ENCODE data around the gene TBC1D16. TPM values are rescaled to one million over a fixed set of nuclear protein-coding genes. Genes with fewer than 3 reads are reported as not detected.
A peak's percentile ranks its signal among the peaks of the same experiment; 100 is the strongest.

The TBC1D16 gene
- total RNA-seq, 2 donors from 2014 or later, result 15.8 to 32.8 TPM

DNA sequence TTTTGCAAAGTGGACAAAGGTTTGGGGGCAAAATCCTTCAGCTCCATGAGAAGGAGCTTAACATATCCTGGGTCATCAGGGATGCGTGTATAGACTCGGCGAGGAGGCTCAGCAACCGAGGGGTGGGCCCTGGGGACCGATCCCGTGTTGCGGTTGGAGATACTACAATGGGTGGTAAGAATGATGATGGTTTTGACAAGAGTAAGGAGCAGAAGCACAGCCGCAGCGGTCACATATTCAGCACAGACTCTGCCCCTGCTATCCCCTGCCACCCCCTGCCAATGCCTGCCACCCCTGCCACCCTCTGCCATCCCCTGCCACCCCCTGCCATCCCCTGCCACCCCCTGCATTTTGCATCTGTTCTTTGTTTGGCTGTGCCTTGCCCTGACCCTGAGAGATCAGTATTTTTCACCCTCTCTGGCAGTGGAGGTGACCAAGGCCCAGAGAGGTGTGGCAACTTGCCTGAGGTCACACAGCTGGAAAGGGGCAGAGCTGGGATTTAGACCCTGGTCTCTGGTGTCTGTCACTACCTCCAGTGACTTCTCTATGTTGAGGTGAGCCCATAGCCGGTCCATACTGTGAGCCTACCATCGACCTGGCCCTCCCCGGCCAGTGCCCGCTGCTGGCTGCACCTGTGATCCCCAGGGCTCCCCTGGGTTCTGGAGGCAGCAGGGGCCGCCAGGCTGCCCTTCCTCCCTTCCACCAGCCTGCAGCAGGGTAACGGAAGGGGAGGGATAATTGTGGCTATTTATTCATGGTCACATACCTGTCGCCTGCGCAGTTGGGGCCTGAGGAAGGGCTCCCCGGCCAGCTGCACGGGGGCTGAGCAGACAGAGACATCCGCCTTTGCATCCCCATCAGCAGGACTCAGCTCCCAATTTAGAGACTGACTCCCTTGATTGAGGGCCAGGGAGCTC, 121.5 kb downstream of the TBC1D16 start:
- no peaks in the 10 kb centered on the region for H3K27me3 Mint-ChIP-seq (ENCODE audit: low read depth)

DNA sequence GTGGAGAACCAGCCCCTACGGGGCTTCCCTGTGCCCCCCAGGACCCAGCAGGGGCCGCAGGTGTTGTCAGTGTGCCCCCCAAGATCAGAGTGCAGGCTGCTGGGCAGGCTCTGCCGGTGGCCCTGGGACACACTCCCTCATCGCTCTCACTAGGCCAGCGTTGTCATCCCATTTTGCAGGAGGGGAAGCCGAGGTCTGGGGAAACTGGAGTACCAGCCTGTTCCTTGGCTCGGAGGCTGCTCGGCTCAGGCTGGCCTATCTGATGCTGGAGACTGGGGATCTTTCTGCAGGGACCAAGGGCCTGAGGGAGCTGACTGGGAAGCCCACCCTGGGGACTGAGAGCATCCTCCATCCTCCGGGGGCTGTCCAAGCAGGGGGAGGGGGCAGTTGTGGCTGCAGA, 122.2 kb downstream of the TBC1D16 start:
- no peak overlapping the region for H3K27ac Mint-ChIP-seq
- H3K4me3 Mint-ChIP-seq, result no peak overlapping the region
- no peaks in the 10 kb centered on the region for H3K36me3 Mint-ChIP-seq (ENCODE audit: insufficient read depth in 2 of 2)
- H3K9me3 Mint-ChIP-seq, result no peaks in the 10 kb centered on the region
- H3K27me3 Mint-ChIP-seq (ENCODE audit: low read depth), result no peaks in the 10 kb centered on the region
- H3K4me1 Mint-ChIP-seq (ENCODE audit: low read depth), result no peaks in the 10 kb centered on the region
- no peak for DNase-seq
- no peak for ATAC-seq (replicated peaks in 1 of 2)

More for the DNA sequence above, 121.5 kb downstream of the TBC1D16 start:
- ATAC-seq (replicated peaks in 1 of 2), result no peak
- H3K27ac Mint-ChIP-seq, result no peak overlapping the region
- H3K9me3 Mint-ChIP-seq, result no peaks in the 10 kb centered on the region
- DNase-seq, result no peak
- H3K36me3 Mint-ChIP-seq (ENCODE audit: insufficient read depth in 2 of 2), result no peaks in the 10 kb centered on the region
- H3K4me3 Mint-ChIP-seq, result no peak overlapping the region
- no peaks in the 10 kb centered on the region for H3K4me1 Mint-ChIP-seq (ENCODE audit: low read depth)

DNA sequence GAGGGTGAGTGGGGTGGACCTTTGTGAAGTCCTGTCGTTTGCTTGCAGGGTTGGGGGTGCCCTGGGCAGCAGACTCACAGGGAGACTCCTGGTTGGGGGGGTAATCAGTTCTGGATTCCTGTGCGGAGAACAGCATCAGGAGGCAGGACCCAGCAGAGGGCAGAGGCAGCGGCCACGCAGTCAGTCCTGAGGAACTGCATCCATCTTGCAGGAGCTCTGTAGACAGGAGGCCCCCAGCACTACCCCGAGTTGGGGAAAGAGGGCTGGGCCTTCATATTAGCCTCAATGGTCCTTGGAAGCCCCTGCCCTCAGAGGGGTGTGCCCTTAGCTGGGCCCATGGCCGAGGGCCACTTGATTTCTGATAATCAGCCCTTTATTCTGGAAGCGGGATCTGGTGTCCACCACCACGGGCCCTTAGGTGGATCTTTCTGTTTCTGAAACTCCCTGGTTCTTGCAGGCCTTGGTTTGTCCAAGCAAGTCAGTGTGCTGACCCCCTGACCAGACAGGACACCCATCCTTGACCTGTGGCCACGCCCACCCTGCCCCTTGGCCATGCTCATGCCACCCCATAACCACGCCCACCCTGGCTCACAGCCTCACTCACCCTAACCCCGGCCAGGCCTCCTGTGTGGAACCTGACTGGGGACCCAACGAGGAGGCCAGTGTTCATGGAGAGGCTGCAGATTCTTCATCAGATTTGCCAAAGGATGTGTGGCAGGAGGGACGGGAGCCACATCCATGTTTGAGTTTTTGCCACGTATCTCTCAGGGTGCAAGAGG, 122.9 kb downstream of the TBC1D16 start:
- no peak for DNase-seq
- H3K4me1 Mint-ChIP-seq (ENCODE audit: low read depth), result no peaks in the 10 kb centered on the region
- no peaks in the 10 kb centered on the region for H3K9me3 Mint-ChIP-seq
- no peaks in the 10 kb centered on the region for H3K36me3 Mint-ChIP-seq (ENCODE audit: insufficient read depth in 2 of 2)
- no peak overlapping the region for H3K27ac Mint-ChIP-seq
- no peaks in the 10 kb centered on the region for H3K27me3 Mint-ChIP-seq (ENCODE audit: low read depth)
- no peak for ATAC-seq (replicated peaks in 1 of 2)
- H3K4me3 Mint-ChIP-seq, result no peak overlapping the region

DNA sequence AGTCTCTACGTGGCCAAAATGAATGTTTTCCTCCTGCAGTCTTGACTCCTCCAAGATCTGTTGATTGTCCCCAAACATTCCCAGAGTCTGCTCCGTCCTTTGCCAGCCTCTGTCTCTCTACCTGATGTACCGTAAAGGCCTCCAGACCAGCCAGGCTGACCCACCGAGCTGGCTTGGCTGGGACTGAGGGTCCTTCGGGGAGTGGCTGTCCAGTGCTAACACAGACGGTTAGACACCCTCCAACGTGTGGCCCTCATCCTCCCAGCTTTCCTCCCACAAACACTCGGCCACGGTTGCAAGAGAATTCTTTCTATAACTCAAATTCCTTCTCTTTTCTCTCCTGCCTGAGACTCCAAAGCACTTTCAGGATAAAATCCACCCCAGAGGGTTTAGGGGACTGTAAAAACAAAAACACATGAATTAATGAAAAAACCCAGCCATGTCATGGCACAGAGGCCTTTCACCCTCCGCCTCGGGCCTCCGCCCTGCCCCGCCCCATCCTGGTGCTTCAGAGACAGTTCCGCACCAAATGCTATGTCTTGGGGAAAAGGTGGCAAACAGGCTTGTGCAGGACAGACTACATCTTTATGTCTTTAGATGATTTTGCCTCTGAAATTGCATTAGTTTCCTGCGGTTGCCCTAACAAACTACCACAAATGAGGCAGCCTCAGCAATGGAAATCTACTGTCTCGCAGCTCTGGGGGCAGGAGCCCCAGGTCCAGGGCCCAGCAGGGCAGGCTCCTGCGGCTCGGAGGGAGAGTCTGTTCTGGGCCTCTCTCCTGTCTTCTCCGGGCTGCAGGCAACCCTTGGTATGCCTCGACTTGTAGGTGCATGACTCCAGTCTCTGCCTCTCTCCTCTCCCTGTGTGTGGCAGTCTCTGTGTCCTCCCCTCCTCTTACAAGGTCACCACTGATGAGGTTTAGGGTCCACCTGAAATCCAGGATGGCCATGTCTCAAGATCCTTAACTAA, 124.0 kb downstream of the TBC1D16 start:
- H3K4me1 Mint-ChIP-seq (ENCODE audit: low read depth), result no peaks in the 10 kb centered on the region
- H3K27ac Mint-ChIP-seq, result no peak overlapping the region

DNA sequence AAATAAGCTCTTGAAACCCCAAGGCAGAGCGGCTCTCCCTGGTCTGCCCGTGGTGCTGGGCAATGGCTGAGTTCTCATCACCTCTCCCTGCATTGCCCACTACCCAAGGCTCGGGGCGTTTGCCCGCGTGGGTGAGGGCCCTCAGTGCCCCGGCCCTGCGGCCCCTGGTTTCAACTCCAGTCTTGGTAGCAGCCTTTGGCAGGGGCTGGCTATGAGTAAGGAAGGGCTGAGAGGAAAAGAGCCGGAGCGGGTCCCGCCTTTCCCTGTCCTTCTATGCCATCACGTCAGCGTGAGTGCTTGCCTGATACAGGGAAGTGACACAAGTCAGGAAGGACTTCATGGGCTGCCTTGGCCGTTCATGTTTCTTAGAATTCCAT, 124.7 kb downstream of the TBC1D16 start:
- Mint-ChIP-seq H3K27me3 (ENCODE audit: low read depth) (no peaks in the 10 kb centered on the region), H3K36me3 (ENCODE audit: insufficient read depth in 2 of 2) (no peaks in the 10 kb centered on the region), H3K27ac (no peak overlapping the region), H3K4me3 (no peak overlapping the region), H3K9me3 (no peaks in the 10 kb centered on the region), H3K4me1 (ENCODE audit: low read depth) (no peaks in the 10 kb centered on the region)
- ATAC-seq (replicated peaks in 1 of 2) (no peak), DNase-seq (no peak)

More for the DNA sequence above, 124.0 kb downstream of the TBC1D16 start:
- H3K9me3 Mint-ChIP-seq, result no peaks in the 10 kb centered on the region
- no peaks in the 10 kb centered on the region for H3K36me3 Mint-ChIP-seq (ENCODE audit: insufficient read depth in 2 of 2)
- DNase-seq (no peak), ATAC-seq (replicated peaks in 1 of 2) (no peak)
- no peaks in the 10 kb centered on the region for H3K27me3 Mint-ChIP-seq (ENCODE audit: low read depth)
- no peak overlapping the region for H3K4me3 Mint-ChIP-seq

DNA sequence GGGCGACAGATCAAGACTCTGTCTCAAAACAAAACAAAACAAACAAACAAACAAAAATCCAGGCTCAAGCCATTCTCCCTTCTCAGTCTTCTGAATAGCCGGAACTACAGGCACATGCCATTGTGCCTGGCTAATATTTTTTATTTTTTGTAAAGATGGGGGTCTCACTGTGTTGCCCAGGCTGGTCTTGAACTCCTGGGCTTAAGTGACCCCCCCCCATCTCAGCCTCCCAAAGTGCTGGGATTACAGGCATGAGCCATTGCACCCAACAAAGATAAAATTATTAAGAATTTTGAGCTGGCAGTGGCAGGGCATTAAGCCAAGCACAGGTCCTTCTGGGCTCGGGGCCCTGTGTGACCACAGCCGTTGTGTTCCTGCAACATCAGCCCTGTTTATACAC, 126.6 kb downstream of the TBC1D16 start:
- H3K4me1 Mint-ChIP-seq (ENCODE audit: low read depth), result no peaks in the 10 kb centered on the region

DNA sequence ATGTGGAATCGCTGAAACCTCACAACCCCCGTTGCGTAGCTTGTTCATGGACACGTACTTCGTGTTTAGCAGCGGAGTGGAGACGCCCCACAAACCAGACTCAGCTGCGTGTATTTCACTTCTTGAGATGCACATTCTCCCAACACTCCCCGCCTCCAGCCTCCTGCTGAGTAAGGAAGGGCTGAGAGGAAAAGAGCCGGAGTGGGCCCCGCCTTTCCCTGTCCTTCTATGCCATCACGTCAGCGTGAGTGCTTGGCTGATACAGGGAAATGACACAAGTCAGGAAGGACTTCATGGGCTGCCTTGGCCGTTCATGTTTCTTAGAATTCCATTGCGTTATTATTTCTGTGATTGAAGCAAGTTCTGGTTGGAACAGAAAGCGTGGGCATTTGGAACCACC, 127.8 kb downstream of the TBC1D16 start:
- Mint-ChIP-seq H3K4me1 (ENCODE audit: low read depth) (no peaks in the 10 kb centered on the region), H3K9me3 (no peaks in the 10 kb centered on the region), H3K36me3 (ENCODE audit: insufficient read depth in 2 of 2) (no peaks in the 10 kb centered on the region), H3K4me3 (no peak overlapping the region), H3K27ac (no peak overlapping the region), H3K27me3 (ENCODE audit: low read depth) (peaks cover 6% of the 10 kb centered on the region)
- ATAC-seq (replicated peaks in 1 of 2) (no peak), DNase-seq (no peak)

More for the DNA sequence above, 126.6 kb downstream of the TBC1D16 start:
- ATAC-seq (replicated peaks in 1 of 2) (no peak), DNase-seq (no peak)
- no peaks in the 10 kb centered on the region for H3K27me3 Mint-ChIP-seq (ENCODE audit: low read depth)
- H3K4me3 Mint-ChIP-seq, result no peak overlapping the region
- no peaks in the 10 kb centered on the region for H3K9me3 Mint-ChIP-seq
- H3K27ac Mint-ChIP-seq, result no peak overlapping the region
- no peaks in the 10 kb centered on the region for H3K36me3 Mint-ChIP-seq (ENCODE audit: insufficient read depth in 2 of 2)

DNA sequence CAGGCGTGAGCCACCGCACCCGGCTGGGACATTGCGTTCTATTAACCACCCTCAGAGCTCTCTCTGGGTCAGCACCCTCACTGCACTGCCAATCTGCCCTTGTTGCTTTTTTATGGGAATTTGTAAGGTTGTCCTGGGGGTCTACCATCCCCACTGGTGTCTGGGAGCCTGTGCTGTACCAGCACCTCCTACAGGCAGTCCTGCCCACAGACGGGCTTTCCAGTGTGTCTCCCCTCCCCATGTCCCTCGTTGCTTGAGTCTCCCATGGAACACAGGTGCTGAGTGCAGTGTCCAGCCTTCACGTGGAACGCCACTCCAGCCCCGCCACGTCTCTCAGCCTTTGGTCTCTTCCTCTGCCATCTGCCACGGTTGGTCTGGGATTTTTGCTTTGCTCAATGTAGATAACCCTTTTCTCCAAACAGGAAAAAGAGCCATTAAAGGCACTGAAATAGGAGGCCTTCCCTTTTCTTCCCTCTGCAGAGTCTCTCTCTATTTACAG, 128.4 kb downstream of the TBC1D16 start:
- Mint-ChIP-seq H3K4me3 (no peak overlapping the region), H3K27ac (no peak overlapping the region), H3K36me3 (ENCODE audit: insufficient read depth in 2 of 2) (no peaks in the 10 kb centered on the region), H3K27me3 (ENCODE audit: low read depth) (peaks cover 12% of the 10 kb centered on the region), H3K4me1 (ENCODE audit: low read depth) (no peaks in the 10 kb centered on the region), H3K9me3 (no peaks in the 10 kb centered on the region)
- ATAC-seq (replicated peaks in 1 of 2) (no peak), DNase-seq (no peak)

DNA sequence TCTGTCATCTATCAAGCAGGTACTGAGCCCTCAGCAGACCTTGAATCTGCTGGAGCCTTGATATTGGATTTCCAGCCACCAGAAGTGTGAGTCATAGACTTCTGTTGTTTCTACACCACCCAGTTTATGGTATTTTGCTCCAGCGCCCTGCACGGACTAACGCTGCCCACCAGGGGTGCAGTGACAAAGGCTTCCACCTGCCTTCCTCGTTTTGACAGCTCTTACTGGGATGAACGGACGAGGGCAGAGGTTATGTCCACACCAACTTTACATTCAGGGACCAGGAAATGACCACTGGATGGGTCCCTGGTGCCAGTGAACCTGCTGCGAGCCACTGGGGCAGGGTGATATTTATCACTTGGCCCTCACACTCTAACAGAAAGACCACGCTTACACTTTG, 129.8 kb downstream of the TBC1D16 start:
- Mint-ChIP-seq H3K4me3 (no peak overlapping the region), H3K4me1 (ENCODE audit: low read depth) (no peaks in the 10 kb centered on the region), H3K36me3 (ENCODE audit: insufficient read depth in 2 of 2) (no peaks in the 10 kb centered on the region), H3K27ac (no peak overlapping the region), H3K9me3 (no peaks in the 10 kb centered on the region), H3K27me3 (ENCODE audit: low read depth) (peaks cover 14% of the 10 kb centered on the region)
- ATAC-seq (replicated peaks in 1 of 2) (no peak), DNase-seq (no peak)

DNA sequence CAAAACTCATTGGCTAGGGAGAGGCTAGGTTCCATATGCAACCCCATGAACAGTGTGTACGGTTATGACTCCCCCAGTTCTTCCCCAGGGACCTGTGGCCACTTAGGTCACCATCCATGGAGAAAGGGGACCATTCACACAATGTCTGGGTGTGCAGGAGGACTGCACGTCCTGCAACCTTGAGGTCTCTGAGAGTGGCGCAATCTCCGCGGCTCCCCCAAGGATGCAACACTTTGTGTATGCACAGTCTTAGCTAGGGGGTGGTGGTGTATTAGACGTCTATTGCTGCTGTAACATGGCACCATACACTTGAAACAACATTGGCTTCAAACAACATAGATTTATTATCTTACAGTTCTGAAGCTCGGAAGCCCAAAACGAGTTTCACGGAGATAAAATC, 130.8 kb downstream of the TBC1D16 start:
- Mint-ChIP-seq H3K9me3 (no peaks in the 10 kb centered on the region), H3K27ac (no peak overlapping the region), H3K4me3 (no peak overlapping the region), H3K36me3 (ENCODE audit: insufficient read depth in 2 of 2) (no peaks in the 10 kb centered on the region), H3K27me3 (ENCODE audit: low read depth) (peaks cover 20% of the 10 kb centered on the region), H3K4me1 (ENCODE audit: low read depth) (no peaks in the 10 kb centered on the region)
- ATAC-seq (replicated peaks in 1 of 2) (no peak), DNase-seq (no peak)

DNA sequence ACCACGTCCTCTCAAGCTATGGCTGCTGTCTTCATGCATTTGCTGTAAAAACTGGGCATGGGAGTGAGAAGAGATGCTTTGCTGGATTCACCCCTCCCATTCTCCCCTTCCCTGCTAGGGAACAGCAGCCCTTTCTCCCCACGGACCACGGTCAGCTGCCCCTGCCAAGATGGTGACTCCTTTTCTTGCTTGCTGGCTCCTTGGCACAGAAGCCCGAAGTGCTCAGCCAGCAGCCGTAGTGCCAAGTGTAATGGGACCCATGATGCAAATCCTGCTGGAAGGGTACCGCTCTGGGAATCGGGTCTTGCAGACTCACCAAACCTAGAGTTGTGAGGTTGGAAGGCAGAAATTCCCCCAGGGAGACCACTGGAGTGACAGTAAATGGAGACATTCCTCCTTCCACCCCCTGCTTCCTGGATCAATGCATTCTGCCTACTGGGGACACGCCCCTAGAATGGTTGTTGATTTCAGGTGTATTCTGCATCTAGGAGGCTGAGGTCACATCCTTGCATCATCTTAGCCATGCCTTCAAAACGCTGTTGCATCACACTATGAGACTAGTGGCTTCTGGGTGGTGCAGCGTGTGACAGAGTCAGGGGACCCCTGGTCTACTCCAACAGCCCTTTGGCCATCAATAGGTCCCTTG, 133.4 kb downstream of the TBC1D16 start:
- ATAC-seq (replicated peaks in 1 of 2) (peak in 1 of 2 donors; percentile 43), DNase-seq (no peak)
- H3K36me3 Mint-ChIP-seq (ENCODE audit: insufficient read depth in 2 of 2), result no peaks in the 10 kb centered on the region
- H3K27ac Mint-ChIP-seq, result no peak overlapping the region
- no peaks in the 10 kb centered on the region for H3K9me3 Mint-ChIP-seq
- no peaks in the 10 kb centered on the region for H3K4me1 Mint-ChIP-seq (ENCODE audit: low read depth)
- no peak overlapping the region for H3K4me3 Mint-ChIP-seq
- H3K27me3 Mint-ChIP-seq (ENCODE audit: low read depth), result peaks cover 26% of the 10 kb centered on the region

DNA sequence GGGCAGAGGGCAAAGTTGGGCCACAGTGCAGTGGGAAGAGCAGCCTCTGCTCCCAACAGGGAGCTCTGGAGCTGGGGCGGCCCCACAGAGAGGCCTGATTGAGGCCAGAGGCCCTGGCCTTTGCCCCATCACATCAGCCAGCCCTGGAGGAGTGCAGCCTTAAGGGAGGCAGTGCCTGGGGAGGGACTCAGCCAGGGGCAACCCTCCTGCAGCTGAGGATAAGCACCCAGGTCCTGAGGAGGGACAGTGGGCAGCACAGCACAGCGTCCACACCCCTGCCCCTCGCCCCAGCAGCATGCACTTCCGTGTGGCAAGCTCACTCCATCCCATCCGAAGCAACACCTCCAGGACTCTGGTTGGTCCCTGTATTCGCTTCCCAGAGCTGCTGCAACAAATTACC, 134.5 kb downstream of the TBC1D16 start:
- H3K27me3 Mint-ChIP-seq (ENCODE audit: low read depth), result peaks cover 33% of the 10 kb centered on the region
- H3K9me3 Mint-ChIP-seq, result no peaks in the 10 kb centered on the region
- H3K36me3 Mint-ChIP-seq (ENCODE audit: insufficient read depth in 2 of 2), result no peaks in the 10 kb centered on the region
- H3K27ac Mint-ChIP-seq, result no peak overlapping the region
- ATAC-seq (replicated peaks in 1 of 2), result no peak
- DNase-seq, result no peak
- H3K4me1 Mint-ChIP-seq (ENCODE audit: low read depth), result no peaks in the 10 kb centered on the region
- no peak overlapping the region for H3K4me3 Mint-ChIP-seq

Measured in activated T-cell treated with anti-CD3 and anti-CD28 coated beads, Interleukin-2, amount 50 U/mL, for 72 hours (primary cell).